ENCODE measurements around the gene TCTN2.

Gene TCTN2

DNA sequence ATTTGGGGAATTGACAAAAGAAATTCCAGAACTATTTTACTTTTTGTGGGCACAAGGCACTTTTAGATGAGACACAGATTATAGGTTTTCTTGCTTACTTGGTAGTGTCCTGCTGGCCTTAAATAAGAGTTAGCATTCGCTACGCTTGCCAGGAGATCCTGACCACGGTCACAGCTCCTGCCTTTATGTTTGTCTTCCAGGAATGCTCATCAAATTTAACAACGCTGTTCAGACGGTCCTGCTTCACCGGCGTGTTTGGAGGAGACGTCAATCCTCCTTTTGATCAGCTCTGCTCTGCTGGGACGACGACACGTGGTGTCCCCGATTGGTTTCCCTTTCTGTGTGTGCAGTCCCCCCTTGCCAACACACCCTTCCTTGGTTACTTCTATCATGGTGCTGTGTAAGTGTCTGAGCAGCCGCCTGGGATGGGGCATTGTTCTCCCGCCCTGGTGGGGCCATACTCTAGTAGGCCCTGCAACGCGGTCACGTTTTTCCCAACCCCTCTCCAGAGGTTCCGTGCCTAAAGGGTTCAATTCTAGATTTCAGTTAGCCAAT lies 15.8 kb downstream of the TCTN2 start:
- no peak for DNase-seq (ENCODE audit: low read depth)

DNA sequence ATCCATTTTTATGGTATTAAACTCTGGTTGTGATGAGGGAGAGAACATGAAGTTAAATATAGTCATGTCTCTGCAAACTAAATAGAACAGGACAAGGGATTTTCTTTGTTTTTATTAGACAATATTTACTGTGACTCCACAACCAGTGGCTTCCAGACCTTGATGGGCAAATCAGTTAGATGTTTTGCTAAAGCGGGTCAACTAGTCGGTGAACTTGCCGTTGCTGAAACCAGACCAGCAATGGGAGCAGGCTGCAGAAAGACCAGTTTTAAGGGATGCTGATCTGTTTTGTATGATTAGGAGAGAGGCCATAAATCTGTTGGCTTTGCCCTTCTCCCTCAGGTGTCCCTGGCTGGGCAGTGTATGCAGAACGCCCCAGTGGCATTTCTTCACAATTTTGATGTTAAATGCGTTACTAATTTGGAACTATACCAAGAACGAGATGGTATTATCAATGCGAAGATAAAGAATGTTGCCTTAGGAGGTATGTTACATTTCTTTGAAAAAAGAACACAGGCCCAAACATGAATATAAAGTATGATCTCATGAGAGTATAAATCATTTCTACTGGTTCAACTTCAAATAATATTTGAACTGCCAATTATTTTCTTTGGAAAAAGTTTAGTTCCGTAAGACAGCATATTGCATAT lies 19.4 kb downstream of the TCTN2 start:
- no peak for DNase-seq (ENCODE audit: low read depth)

DNA sequence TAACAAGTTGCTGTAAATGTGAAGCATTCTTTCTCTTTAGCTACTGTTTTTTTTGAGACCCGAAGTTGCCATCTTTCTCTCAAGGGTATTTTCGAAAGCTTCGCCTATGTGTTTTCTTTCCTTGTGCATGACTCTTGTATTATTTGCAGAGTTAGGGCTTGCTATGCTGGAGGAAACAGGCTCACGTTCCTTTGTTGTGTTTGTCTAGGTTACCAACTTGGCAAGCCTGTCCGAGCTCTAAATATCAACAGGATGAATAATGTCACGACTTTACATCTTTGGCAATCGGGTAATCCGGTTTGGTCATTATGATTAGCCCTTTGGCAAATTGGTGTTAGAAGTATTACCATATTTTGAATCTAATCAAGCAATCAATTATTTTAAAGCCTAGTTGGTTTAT lies 25.3 kb downstream of the TCTN2 start:
- DNase-seq (ENCODE audit: low read depth): no peak

DNA sequence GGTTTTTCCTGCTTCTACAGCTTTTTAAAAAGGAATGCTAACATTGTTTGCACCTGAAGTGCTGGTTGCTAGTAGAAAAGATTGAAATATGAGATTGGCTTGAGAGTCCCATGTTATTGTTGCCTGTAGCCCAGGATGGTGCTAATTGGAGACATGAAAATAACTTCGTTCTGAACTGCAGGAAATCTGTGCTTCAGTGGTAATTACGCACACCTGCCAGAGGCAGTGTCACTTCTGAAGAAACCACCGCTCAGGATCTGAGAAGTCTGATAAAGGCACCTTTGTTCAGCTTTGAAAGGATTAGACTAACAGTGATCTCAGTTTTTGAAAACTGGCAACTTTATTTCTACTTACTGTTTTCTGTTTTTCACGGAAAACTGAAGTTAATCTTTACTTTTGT lies 25.7 kb downstream of the TCTN2 start:
- no peak for DNase-seq (ENCODE audit: low read depth)

DNA sequence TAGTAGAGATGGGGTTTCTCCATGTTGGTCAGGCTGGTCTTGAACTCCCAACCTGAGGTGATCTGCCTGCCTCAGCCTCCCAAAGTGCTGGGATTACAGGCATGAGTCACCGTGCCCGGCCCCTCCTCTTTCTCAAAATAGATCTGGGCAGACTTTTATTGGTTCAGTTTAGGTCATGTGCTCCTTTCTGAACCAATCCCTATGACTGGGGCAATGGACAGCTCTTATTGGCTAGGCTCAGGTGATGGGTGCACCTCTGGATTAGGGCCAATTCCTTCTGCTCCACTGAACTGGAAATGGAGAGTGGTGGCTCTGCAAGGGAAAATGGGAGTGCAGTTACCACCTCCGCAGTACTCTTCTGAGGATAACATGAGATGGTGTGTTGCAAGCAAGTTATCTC lies 35.0 kb downstream of the TCTN2 start:
- no peak for DNase-seq (ENCODE audit: low read depth)

DNA sequence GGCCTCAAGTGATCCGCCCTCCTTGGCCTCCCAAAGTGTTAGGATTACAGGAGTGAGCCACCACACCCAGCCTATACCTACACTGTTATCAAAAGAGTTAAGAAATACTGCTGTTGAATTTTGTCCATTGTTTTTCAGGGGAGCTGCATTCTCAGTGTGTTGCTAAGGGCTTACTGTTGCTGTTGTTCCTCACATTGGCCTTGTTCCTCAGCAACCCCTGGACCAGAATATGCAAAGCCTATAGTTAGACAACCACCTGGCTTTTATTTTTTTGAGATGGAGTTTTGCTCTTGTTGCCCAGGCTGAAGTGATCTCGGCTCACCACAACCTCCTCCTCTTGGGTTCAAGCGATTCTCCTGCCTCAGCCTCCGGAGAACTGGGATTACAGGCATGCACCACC lies 36.6 kb downstream of the TCTN2 start:
- DNase-seq (ENCODE audit: low read depth): no peak

DNA sequence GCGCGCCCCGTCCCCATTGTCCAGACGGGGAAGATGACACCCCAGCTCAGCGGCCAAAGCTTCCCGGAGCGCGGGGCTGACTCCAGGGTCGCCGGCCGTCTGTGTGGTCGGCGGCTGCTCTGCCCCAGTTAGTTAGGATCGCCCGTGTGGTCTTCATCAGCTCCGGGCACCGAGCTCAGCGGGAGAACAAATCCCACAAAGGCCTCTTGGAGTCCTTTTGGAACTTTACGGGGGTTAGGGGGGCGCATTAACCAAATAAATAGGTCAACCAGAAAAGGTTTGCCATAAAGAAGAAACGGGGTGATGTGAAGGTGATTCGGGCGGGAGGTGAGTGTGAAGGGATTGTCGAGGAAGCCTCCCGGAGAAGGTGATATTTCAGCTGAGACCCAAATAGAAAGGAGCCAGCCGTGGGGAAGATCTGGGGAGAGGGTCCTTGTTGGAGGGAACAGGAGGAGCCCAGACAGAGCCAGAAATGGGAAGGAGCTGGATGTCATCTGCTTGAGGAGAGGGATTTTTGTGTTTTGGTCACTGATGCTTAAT lies 41.9 kb downstream of the TCTN2 start:
- DNase-seq (ENCODE audit: low read depth): no peak

DNA sequence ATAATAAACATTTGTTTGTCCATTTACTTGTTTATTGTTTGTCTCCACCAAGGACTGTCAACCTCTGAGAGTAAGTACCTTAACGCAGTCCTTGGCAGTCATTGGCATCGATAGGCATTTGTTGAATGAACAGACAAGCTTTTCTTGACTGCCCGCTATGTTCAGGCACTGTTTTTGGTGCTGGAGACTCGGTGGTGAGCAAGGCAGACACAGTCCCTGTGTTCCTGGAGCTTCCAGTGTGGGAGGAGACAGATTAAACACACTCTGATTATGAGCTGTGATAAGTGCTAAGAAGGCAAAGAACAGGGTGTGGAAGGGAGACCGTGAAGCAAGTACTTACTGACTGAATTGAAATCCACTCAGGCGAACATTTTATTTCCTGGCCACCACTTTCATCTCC lies 42.5 kb downstream of the TCTN2 start:
- DNase-seq (ENCODE audit: low read depth): no peak

DNA sequence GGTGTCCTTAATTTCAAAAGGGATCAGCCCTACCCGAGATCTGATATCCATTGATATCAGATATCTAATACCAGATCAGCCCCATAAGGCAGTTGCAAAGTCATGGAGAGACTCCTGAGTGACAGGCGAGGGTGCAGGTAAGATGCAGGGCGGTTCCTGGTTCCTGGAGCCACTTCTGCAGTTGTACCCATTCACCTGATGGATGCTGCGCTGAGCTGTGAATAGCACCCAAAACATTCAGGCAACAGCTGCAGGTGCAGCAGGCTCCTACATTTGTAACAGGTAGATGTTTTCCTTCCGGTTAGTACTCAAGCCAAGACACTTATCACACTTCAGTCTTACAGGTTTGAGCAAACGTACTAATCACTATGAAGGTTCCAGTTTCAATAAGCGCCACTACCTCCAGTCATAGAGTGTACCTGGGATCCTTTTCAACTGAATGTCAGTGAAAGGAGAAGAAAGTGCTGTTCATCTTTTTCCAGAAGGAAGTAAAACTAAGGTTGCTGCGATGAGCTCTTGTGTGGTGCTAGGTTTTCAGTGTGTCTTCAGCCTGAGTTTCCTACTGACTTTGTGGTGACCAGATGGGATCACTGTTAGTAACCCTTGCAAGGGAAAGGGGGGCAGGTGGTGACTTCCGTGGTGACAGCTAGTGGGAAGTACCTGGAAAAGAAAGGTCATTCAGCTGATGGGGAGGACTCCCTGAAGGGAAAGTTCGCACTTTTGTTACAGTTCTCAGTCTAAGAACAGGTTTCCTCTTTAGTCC lies 43.1 kb downstream of the TCTN2 start:
- no peak for DNase-seq (ENCODE audit: low read depth)

DNA sequence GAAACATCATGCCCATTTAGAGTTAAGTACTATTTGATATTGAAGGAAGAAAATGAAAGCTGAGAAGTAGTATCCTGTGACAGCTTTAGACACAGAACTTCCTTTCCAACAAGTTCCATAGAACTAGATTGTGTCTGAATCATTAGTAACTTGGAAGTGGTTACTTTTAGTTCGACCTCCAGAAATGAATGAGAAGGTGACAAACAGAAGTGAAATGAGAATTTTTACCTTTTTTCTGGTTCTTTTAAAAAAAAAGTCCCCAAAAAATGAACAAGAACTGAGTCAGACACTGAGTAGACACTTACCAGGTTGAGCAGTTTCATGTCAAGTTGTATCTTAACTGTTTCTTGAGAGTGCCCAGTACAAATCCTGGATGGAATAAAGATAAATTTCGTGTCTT lies 44.3 kb downstream of the TCTN2 start:
- no peak for DNase-seq (ENCODE audit: low read depth)

DNA sequence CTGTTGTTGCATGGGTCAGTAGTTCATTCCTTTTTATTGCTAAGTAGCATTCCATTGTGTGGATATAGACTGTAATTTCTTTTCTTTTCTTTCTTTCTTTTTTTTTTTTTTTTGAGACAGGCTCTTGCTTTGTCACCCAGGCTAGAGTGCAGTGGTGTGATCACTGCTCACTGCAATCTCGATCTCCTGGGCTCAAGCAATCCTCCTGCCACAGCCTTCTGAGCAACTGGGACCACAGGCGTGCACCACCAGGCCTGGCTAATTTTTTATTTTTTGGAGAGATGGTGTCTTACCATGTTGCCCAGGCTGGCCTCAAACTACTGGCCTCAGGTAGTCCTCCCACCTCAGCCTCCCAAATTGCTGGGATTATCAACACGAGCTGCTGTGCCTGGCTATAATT lies 46.4 kb downstream of the TCTN2 start:
- DNase-seq (ENCODE audit: low read depth): no peak

DNA sequence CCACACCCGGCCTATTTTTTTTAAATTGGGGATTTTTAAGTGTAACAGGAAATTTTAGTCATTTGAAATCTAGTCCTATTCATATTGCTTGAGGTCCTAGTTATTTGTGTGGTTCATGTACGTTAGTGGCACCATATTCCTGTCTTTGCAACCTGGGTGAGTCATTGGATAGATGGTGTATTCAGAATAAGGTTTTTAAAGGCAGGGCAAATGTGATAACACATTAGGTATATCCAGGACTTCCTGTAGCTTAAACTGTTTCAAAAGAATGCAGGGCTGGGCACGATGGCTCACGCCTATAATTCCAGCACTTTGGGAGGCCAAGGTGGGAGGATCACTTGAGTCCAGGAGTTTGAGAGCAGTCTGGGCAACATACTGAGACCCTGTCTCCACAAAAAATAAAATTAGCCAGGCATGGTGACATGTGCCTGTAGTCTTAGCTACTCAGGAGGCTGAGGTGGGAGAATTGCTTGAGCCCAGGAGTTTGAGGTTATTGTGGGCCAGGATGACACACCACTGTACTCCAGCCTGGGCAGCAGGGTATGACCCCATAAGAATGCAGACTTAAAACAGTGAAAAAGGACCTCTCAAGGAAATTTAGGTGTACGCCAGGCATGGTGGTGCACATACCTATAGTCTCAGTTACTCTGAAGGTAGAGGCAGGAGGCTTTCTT lies 49.4 kb downstream of the TCTN2 start:
- no peak for DNase-seq (ENCODE audit: low read depth)

DNA sequence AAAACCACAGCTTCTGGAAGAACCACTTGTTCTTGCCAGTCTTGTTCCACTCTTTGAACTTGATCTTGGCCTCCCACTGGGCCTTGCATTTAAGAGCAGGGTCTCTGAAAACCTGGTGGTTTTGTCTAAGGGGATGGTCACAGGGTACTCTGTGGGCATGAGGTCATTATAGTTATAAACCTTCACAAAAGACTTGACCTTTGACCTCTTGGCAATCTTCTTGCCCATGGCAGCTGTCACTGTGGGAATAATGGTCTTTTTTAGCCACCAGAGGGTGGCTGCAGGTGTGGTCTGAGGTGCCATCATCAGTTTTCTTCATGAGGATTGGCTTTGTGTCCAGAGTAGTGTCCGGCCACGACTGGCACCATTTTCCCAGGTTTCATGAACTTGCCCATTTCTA lies 50.3 kb downstream of the TCTN2 start:
- no peak for DNase-seq (ENCODE audit: low read depth)

DNA sequence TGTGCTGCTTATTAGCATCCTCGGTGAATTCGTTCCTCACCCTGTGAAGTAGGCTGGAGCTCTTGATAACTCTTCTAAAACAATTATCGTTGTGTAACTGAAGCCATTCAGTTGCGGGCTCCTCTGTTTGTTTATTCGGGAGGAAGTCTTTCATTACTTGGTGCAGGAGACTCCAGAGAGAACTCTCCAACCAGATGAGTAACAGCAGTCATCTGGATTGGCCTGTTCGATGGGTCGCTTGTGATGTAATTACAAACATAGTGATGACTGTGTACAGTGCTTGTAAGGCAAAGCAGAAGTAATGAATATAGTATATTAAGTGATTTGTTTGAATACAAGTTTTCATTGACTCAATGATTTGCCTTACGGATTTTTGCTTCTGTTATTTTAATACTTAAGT lies 52.1 kb downstream of the TCTN2 start:
- no peak for DNase-seq (ENCODE audit: low read depth)

DNA sequence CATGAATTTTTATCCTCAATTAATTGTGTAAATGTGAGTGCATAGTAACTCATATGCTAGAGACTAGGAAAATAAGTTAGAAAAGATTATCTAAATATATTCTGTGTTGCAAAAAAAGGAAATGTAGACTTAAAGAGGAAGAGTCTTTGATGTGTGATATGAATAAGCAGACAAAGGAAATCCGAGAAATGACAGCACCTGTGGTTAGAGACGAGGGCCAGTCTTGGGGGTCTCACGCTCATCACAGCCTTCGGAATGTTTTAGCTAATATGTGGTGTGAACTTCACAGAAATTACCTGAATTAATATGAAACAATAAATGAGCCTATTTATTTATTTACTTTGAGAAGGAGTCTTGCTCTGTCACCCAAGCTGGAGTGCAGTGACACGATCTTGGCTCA lies 52.9 kb downstream of the TCTN2 start:
- DNase-seq (ENCODE audit: low read depth): no peak

DNA sequence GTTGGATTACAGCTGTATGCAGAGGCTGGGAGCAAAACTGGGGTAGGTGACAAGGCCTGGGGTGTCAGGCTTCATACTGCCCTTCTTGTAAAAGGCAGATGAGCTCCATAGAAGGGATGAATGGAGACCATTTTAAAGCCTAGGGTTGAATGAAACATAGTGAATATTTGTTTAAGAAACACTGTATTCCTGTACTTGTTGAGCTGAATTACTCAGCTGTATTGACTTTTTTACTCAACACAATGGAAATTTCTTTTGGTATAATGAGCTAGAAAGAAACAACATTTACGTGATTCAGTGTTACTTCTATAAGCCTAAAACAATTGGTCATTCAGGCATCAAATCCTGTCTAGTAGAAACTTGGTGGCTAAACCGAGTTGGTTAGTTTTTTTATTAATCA lies 55.3 kb downstream of the TCTN2 start:
- no peak for DNase-seq (ENCODE audit: low read depth)

DNA sequence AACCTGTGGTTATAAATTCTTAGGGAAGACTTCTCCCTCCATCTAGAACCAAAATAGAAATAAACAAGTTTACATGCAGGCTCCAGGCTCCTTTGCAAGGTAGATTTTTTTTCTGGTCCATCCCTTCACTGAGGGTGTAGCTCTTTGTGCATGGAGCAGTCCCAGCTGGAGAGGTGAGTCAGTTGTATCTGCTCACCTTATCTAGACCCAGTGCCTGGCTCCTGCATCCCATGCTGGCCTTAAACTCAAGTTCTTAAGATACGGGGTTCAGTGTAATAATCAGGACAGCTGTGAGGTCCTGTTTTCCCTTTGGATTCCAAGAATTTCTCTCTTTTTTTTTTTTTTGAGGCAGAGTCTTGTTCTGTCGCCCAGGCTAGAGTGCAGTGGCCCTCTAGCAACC lies 56.0 kb downstream of the TCTN2 start:
- DNase-seq (ENCODE audit: low read depth): no peak

DNA sequence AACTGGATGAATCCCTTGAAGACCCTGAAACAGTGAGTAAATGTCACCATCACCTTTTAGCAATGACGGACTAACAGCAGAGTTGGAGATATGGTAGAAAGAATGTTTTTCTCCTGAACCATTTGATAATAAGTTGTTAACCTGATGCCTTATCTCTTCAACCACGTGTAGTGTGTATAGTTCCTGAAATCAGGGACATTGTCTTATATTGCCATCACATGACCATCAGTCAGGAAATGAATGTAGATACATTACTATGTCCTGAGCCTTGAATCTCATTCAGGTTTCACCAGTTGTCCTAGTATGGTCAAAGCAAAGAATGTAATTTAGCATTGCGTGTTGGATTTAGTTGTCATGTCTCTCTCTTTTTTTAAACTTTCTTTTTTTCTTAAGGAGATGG lies 57.0 kb downstream of the TCTN2 start:
- no peak for DNase-seq (ENCODE audit: low read depth)

DNA sequence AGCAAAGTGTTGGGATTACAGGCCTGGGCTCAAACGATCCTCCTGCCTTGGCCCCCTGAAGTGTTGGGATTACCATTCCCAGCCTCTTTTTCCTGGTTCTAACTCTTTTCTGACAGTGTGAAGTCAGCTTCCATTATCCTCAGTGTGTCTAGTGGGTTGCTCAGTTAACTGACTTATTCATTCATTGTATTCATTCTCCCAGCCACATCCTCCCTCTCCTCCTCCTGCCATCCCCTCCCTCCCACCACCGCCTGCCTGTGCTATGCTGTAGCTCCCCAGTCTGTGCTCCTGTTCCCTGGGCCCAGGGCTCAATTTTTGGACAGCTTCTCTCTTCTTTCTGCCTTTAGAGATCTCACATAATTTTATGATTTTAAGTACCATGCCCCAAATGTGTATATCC lies 60.7 kb downstream of the TCTN2 start:
- DNase-seq (ENCODE audit: low read depth): no peak

DNA sequence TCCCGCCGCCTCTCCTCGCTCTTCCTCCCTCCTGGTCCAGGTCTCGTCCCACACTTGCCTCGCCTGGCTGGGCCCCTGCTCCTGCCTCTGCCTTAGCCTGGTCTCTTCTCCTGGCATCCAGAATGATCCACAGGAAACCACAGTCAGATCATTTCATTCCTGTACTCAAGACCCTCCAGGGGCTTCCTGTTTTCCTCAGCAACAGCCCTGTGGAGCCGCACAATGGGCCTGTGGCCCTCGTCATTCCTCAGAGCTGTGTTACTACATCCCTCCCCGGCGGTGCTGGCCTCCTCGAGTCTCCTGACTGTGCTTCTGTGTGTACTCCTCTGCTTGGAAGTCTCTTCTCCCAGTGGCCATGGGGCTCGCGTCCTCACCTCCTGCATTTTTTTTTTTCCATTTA lies 61.3 kb downstream of the TCTN2 start:
- no peak for DNase-seq (ENCODE audit: low read depth)

DNA sequence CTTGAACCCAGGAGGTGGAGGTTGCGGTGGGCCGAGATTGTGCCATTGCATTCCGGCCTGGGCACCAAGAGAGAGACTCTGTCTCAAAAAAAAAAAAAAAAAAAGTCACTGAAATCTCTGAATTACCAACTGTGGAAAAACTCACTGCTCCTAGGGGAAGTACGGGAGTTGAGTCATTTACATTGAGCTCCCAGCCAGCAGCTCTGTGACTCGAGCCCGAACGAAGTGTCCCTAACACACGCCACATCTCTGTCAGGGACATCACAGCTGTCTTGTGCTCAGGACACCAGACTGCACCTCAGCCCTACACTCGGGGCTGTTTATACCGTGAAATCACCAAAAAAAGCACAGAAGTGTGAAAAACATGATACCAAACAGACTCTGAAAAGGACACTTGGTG lies 62.3 kb downstream of the TCTN2 start:
- no peak for DNase-seq (ENCODE audit: low read depth)

DNA sequence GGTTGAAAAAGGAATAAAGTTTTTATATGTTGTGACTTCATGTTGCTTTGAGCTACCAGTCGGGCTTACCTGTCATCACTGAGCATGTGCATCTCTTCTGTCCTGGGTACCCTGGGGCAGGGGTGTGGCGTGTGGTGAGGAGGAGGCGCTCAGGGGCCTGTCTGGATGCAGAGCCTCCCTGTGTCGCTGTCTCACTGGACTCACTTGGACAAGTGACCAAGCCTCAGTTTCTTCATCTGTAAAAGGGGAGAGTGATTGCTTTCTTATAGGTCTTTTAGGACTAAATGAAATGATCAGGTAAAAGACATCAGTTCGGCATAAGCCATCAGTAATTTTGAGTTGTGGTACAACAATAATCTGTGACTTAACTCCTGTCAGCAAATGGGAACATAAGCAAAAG lies 63.4 kb downstream of the TCTN2 start:
- no peak for DNase-seq (ENCODE audit: low read depth)
